Umbilical cord (tissue), 2 donors: ENCODE results near the gene RASGEF1C. TPM values are rescaled to one million over a fixed set of nuclear protein-coding genes. Genes with fewer than 3 reads are reported as not detected.

Source experiments
- DNase-seq: peaks from one replicate; pipeline ENCODE4 v3.0.0-alpha.2; 2015; ENCODE audit warnings: low spot score
- total RNA-seq: library from RNA; depleted of rRNA; stranded (reverse); fragments of >200 nt; gene quantifications from one replicate; pipeline ENCODE4 v1.2.3, GENCODE V29; 2014; ENCODE audit warnings: low replicate concordance; ENCODE audit not compliant: insufficient read depth

The RASGEF1C gene
- total RNA-seq, 1 donor from 2014 or later, result 5.8 TPM

- DNase-seq, result peak; percentile 39
These were observed 124.1 kb downstream of the RASGEF1C start for GRCh38 chr5:180084638-180085561.

GRCh38 chr5:180083529-180084060 lies 125.4 kb downstream of the RASGEF1C start:
- DNase-seq, result no peak

- no peak for DNase-seq
These were observed 126.2 kb downstream of the RASGEF1C start for GRCh38 chr5:180082633-180083420.

- DNase-seq, result no peak
These were observed 127.5 kb downstream of the RASGEF1C start for GRCh38 chr5:180081481-180081880.

GRCh38 chr5:180080486-180081280 lies 128.3 kb downstream of the RASGEF1C start:
- no peak for DNase-seq

- no peak for DNase-seq
These were observed 129.1 kb downstream of the RASGEF1C start for GRCh38 chr5:180079702-180080466.

- no peak for DNase-seq
These were observed 130.7 kb downstream of the RASGEF1C start for GRCh38 chr5:180078348-180078747.

GRCh38 chr5:180077594-180078284 lies 131.3 kb downstream of the RASGEF1C start:
- DNase-seq, result no peak

GRCh38 chr5:180075703-180076102 lies 133.3 kb downstream of the RASGEF1C start:
- DNase-seq, result no peak

GRCh38 chr5:180074462-180074861 lies 134.5 kb downstream of the RASGEF1C start:
- DNase-seq, result no peak

GRCh38 chr5:180072556-180072955 lies 136.5 kb downstream of the RASGEF1C start:
- no peak for DNase-seq

- DNase-seq, result no peak
These were observed 136.8 kb downstream of the RASGEF1C start for GRCh38 chr5:180072256-180072548.

GRCh38 chr5:180071531-180072255 lies 137.3 kb downstream of the RASGEF1C start, which contains the start of gene RNF130:
Gene RNF130 (minus strand): TSS chr5:180071759. CDS start chr5:180071702, 57 bp downstream.
- peak; percentile 94 for DNase-seq

- DNase-seq, result peak; percentile 63
These were observed 138.1 kb downstream of the RASGEF1C start for GRCh38 chr5:180070756-180071530.

GRCh38 chr5:180069589-180070247 lies 139.3 kb downstream of the RASGEF1C start:
- DNase-seq, result peak; percentile 51

- DNase-seq, result no peak
These were observed 140.4 kb downstream of the RASGEF1C start for GRCh38 chr5:180068519-180069090.

GRCh38 chr5:180067986-180068385 lies 141.0 kb downstream of the RASGEF1C start:
- no peak for DNase-seq

- DNase-seq, result no peak
These were observed 148.8 kb downstream of the RASGEF1C start for GRCh38 chr5:180060192-180060591.
